Measurements from ENCODE around the gene GLA.
A peak's percentile ranks its signal among the peaks of the same experiment; 100 is the strongest.

Gene GLA

DNA sequence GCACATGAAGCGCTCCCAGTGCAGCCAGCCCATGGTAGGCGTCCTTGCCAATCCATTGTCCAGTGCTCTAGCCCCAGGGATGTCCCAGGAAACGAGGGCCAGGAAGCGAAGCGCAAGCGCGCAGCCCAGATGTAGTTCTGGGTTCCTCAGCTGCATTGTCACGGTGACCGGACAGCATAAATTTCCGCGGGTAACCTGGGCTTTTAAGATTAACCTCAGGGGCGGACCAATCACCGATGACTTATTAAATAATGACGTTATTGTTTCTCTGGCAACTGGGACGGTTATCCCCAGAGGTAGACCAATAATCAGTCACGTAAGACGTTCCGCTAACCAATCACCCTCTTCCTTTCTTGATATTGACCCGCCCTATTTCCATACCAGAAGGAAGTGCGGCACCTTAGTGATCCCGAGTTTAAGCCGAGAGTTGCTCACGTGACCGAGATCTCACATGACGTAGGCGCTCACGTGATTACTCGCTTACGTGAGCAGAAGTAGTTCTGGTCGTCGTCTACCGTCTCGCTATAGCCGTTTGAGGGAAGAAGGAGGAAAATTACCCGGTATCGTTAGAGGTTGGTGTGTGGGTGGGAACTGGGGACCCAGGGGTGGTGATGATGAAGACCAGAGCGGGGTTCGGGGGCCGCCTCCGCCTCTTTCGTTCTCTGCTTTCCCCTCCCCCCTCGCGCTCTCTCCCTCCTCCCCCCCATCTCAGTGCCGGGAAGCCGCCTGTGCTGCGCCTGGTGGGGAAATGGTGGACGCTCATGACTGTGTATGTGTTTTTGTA, at the start of gene GLA, which contains the start of gene HNRNPH2:
Gene GLA (minus strand): TSS at position 178 of the 784 bp plus-strand sequence. CDS start 22 bp downstream, at position 156.
Gene HNRNPH2 (plus strand): TSS at position 475 of the 784 bp plus-strand sequence. CDS start 3,767 bp downstream, outside the sequence.
- H3K9me3 ChIP-seq (ENCODE audit: insufficient read depth, low read length) = no peaks in the 10 kb centered on the region
- no peaks in the 10 kb centered on the region for H3K27me3 ChIP-seq (ENCODE audit: low read depth, low read length)
- peaks cover 24% of the 10 kb centered on the region for H3K36me3 ChIP-seq (replicated peaks; ENCODE audit: low read depth, low read length)
- H3K4me3 ChIP-seq (ENCODE audit: low read length) = peak within 1 kb of the TSS; percentile 99
- H3K27ac ChIP-seq (ENCODE audit: low read length) = peak within 1 kb of the TSS; percentile 90
- H3K79me2 ChIP-seq (ENCODE audit: low read length) = peaks cover 78% of the 10 kb centered on the region
- H3K4me1 ChIP-seq (ENCODE audit: low read length) = peaks cover 23% of the 10 kb centered on the region
- H2AFZ ChIP-seq (ENCODE audit: low read depth, low read length) = peak within 1 kb of the TSS; percentile 34; the same call in 1 of the 2 replicates
- H4K20me1 ChIP-seq (ENCODE audit: insufficient read depth, low read length) = peaks cover 21% of the 10 kb centered on the region; the same call in 1 of the 2 replicates
- TF ChIP-seq, protein P1, sequence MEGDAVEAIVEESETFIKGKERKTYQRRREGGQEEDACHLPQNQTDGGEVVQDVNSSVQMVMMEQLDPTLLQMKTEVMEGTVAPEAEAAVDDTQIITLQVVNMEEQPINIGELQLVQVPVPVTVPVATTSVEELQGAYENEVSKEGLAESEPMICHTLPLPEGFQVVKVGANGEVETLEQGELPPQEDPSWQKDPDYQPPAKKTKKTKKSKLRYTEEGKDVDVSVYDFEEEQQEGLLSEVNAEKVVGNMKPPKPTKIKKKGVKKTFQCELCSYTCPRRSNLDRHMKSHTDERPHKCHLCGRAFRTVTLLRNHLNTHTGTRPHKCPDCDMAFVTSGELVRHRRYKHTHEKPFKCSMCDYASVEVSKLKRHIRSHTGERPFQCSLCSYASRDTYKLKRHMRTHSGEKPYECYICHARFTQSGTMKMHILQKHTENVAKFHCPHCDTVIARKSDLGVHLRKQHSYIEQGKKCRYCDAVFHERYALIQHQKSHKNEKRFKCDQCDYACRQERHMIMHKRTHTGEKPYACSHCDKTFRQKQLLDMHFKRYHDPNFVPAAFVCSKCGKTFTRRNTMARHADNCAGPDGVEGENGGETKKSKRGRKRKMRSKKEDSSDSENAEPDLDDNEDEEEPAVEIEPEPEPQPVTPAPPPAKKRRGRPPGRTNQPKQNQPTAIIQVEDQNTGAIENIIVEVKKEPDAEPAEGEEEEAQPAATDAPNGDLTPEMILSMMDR (IDR thresholded peaks at IDR 0.05; ENCODE audit: low read depth, low read length) = no peak
- no peak for TF ChIP-seq EZH2phosphoT487 (IDR thresholded peaks at IDR 0.05; ENCODE audit: low read depth)
- H3K4me2 ChIP-seq (ENCODE audit: low read length) = peak within 1 kb of the TSS; percentile 90
- peak within 1 kb of the TSS; percentile 96 for H3K9ac ChIP-seq (ENCODE audit: low read length)

DNA sequence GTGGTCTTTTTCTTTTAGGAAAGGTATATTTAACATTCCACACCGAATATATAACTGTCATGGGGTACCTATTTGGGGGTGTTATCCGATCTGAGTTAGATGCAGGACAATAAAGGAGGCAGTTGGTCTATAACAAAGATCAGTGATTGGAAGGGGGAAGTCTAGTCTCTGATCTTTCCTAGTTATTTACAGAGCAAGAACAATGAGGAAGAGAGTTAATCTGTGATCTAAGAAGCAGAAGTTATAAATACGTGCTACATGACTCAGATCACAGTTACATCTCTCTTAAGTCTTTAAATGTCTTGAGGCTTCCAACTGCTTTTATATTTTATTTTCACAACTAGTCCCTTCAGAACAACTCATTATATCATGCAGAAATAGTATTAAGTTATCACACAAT, 44.3 kb upstream of the GLA start:
- Histone ChIP-seq H3K27ac (ENCODE audit: low read length) (no peak overlapping the region), H3K27me3 (ENCODE audit: low read depth, low read length) (no peaks in the 10 kb centered on the region), H3K9ac (ENCODE audit: low read length) (no peak overlapping the region), H4K20me1 (ENCODE audit: insufficient read depth, low read length) (no peaks in the 10 kb centered on the region), H3K36me3 (replicated peaks; ENCODE audit: low read depth, low read length) (no peaks in the 10 kb centered on the region), H3K4me2 (ENCODE audit: low read length) (no peak overlapping the region), H3K79me2 (ENCODE audit: low read length) (no peaks in the 10 kb centered on the region), H2AFZ (ENCODE audit: low read depth, low read length) (no peak overlapping the region), H3K9me3 (ENCODE audit: insufficient read depth, low read length) (no peaks in the 10 kb centered on the region), H3K4me1 (ENCODE audit: low read length) (no peaks in the 10 kb centered on the region), H3K4me3 (ENCODE audit: low read length) (no peak overlapping the region)
- TF ChIP-seq, protein P1 (IDR thresholded peaks at IDR 0.05; ENCODE audit: low read depth, low read length) = no peak
- no peak for TF ChIP-seq EZH2phosphoT487 (IDR thresholded peaks at IDR 0.05; ENCODE audit: low read depth)

DNA sequence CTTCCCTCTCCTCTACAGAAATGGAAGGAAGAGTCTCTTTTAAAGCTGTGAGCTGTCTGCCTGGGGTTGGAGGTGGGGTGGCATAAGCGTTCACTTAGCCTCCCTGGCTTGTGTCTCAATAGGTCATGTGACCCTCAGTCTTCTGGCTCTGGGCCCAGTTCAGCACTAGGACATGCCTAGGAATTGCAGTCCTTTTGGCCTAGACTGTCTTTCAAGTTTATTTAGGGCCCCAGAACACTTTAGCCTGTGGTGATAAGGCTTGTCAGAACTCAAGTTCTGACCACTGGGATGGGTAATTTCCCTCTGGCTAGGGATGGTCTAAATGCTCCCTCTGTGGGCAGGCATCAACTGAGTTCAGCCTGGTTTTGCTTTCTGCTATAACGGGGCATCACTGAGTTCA, 43.2 kb upstream of the GLA start:
- no peak overlapping the region for H3K27ac ChIP-seq (ENCODE audit: low read length)
- no peaks in the 10 kb centered on the region for H4K20me1 ChIP-seq (ENCODE audit: insufficient read depth, low read length)
- H3K36me3 ChIP-seq (replicated peaks; ENCODE audit: low read depth, low read length) = no peaks in the 10 kb centered on the region
- H2AFZ ChIP-seq (ENCODE audit: low read depth, low read length) = no peak overlapping the region
- H3K9me3 ChIP-seq (ENCODE audit: insufficient read depth, low read length) = no peaks in the 10 kb centered on the region
- no peaks in the 10 kb centered on the region for H3K4me1 ChIP-seq (ENCODE audit: low read length)
- no peaks in the 10 kb centered on the region for H3K79me2 ChIP-seq (ENCODE audit: low read length)
- TF ChIP-seq EZH2phosphoT487 (IDR thresholded peaks at IDR 0.05; ENCODE audit: low read depth) = no peak
- TF ChIP-seq, protein P1 (IDR thresholded peaks at IDR 0.05; ENCODE audit: low read depth, low read length) = no peak
- H3K4me2 ChIP-seq (ENCODE audit: low read length) = no peak overlapping the region
- H3K27me3 ChIP-seq (ENCODE audit: low read depth, low read length) = no peaks in the 10 kb centered on the region
- H3K9ac ChIP-seq (ENCODE audit: low read length) = no peak overlapping the region
- no peak overlapping the region for H3K4me3 ChIP-seq (ENCODE audit: low read length)

DNA sequence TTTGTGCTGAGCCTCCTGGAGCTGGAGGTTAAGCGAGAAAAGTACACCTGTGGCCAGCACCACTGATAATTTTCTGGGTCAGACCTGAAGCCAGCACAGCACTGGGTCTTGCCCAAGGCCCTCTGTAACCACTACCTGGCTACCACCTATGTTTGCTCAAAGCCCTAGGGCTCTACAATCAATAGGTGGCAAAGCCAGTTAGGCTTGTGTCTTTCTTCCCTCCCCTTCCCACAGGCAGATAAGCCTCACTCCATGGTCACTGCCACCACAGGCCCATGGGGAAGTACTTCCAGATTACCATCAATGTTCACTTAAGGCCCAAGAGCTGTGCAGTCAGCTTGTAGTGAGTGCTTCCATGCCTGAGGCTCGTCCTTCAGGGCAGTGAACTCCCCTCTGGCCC, 42.4 kb upstream of the GLA start:
- H3K79me2 ChIP-seq (ENCODE audit: low read length) = no peaks in the 10 kb centered on the region
- no peaks in the 10 kb centered on the region for H3K36me3 ChIP-seq (replicated peaks; ENCODE audit: low read depth, low read length)
- no peaks in the 10 kb centered on the region for H4K20me1 ChIP-seq (ENCODE audit: insufficient read depth, low read length)

More for the DNA sequence above, 42.4 kb upstream of the GLA start:
- no peak overlapping the region for H3K27ac ChIP-seq (ENCODE audit: low read length)
- no peak overlapping the region for H3K9ac ChIP-seq (ENCODE audit: low read length)
- H3K4me1 ChIP-seq (ENCODE audit: low read length) = no peaks in the 10 kb centered on the region
- TF ChIP-seq, protein P1 (IDR thresholded peaks at IDR 0.05; ENCODE audit: low read depth, low read length) = no peak
- no peak for TF ChIP-seq EZH2phosphoT487 (IDR thresholded peaks at IDR 0.05; ENCODE audit: low read depth)
- H3K4me2 ChIP-seq (ENCODE audit: low read length) = no peak overlapping the region
- no peaks in the 10 kb centered on the region for H3K27me3 ChIP-seq (ENCODE audit: low read depth, low read length)
- H2AFZ ChIP-seq (ENCODE audit: low read depth, low read length) = no peak overlapping the region
- H3K4me3 ChIP-seq (ENCODE audit: low read length) = no peak overlapping the region
- H3K9me3 ChIP-seq (ENCODE audit: insufficient read depth, low read length) = no peaks in the 10 kb centered on the region

Measured in OCI-LY3 (cell line).